ENCODE data around the gene DVL3.
A peak's percentile ranks its signal among the peaks of the same experiment; 100 is the strongest.

DVL3 gene

DNA sequence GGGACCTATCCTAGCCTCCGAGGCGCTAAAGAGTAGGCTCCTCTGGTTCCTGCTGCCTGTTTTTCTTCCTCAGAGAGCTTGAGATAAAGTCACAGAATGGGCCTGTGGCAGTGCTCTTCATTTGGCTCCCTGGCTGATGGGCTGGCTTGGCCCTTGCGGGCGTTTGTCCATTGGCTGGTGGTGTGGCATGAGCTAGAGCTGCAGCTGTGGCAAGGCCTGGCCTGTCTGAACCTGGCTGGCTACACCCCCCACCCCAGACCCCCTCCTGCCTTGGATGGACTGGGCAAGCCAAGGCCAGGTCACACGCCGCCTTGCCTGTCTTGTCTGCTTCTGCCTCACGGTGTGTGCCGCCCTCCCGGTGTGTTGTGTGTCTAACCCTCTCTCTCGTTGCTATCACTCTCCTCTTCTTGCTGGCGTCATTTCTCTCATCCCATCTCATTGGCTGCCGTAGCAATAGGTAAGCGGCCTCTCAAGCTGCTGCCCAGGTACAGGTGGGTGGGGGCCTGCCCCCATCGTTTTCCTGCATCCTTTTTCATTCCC lies 22.7 kb downstream of the DVL3 start:
- DNase-seq, result no peak

DNA sequence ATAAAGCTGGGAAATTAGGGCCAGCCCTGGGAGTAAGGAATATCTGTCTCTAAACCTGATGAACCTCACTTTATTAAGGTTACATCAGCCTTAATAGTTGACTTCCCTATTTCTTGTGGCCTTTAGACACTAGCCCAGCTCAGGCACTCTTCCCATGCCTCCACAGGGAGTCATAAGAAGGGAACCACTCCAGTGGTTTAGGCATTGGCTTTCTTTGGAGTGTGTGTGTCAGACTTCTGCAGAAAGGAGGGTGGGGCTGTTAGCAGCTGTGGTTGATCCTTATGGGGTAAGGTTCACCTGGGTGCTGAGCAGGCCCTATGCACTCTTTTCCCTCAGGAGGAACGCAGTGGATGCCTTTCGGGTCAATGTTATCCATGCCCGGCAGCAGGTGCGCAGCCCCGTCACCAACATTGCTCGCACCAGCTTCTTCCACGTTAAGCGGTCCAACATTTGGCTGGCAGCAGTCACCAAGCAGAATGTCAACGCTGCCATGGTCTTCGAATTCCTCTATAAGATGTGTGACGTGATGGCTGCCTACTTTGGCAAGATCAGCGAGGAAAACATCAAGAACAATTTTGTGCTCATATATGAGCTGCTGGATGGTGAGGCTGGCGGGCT lies 23.5 kb downstream of the DVL3 start:
- no peak for DNase-seq

DNA sequence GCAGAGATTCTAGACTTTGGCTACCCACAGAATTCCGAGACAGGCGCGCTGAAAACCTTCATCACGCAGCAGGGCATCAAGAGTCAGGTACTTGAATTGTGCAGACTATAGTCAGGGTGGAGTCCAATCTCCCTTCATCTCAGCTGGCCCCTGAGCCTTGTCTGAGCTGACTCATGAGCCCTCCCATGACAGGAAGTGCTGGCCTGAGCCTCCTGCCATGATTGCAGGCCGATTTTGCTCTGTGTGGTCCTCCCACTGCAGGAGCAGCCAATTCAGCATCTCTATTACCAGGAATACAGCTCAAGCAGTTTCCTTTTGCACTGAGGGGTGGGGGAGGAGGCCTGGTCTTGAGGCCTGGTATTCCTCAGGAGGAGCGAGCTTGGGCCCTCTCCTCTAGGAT lies 25.0 kb downstream of the DVL3 start:
- DNase-seq, result no peak

DNA sequence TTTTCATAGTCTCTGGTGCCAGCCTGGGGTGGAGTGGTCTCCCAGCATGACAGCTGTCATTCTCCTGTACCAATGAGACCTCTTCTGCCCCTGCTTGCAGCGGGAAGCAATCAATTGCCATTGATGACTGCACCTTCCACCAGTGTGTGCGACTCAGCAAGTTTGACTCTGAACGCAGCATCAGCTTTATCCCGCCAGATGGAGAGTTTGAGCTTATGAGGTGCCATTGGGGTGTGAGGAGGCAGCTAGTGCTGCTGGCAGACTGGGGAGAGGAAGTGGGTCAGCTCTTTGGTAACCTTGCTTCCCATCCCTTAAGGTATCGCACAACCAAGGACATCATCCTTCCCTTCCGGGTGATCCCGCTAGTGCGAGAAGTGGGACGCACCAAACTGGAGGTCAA lies 26.4 kb downstream of the DVL3 start:
- no peak for DNase-seq

DNA sequence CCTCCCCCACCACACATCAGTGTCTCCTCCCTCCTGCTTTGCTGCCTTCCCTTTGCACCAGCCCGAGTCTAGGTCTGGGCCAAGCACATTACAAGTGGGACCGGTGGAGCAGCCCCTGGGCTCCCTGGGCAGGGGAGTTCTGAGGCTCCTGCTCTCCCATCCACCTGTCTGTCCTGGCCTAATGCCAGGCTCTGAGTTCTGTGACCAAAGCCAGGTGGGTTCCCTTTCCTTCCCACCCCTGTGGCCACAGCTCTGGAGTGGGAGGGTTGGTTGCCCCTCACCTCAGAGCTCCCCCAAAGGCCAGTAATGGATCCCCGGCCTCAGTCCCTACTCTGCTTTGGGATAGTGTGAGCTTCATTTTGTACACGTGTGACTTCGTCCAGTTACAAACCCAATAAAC lies 28.5 kb downstream of the DVL3 start:
- no peak for DNase-seq

DNA sequence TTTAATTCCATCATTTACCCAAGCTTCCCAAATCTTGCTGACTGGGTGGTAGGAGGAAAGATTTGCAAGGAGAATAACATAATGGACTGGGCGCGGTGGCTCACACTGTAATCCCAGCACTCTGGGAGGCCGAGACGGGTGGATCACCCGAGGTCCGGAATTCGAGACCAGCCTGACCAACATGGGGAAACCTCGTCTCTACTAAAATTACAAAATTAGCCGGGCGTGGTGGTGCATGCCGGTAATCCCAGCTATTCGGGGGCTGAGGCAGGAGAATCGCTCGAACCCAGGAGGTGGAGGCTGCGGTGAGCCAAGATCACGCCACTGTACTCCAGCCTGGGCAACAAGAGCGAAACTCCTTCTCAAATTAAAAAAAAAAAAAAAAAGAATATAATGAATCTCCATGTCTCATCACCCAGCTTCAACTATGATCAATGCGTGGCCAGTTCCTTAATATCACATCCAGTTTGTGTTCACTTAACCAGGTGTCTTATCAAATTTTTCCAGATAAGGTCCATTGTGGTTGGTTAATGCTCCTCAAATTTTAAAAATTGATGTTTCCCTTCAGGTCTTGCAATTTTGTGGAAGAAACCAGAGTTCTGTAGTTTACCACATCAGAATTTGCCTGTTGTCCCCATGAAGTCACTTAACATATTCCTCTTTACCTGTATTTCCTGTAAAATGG lies 29.5 kb downstream of the DVL3 start:
- no peak for DNase-seq

DNA sequence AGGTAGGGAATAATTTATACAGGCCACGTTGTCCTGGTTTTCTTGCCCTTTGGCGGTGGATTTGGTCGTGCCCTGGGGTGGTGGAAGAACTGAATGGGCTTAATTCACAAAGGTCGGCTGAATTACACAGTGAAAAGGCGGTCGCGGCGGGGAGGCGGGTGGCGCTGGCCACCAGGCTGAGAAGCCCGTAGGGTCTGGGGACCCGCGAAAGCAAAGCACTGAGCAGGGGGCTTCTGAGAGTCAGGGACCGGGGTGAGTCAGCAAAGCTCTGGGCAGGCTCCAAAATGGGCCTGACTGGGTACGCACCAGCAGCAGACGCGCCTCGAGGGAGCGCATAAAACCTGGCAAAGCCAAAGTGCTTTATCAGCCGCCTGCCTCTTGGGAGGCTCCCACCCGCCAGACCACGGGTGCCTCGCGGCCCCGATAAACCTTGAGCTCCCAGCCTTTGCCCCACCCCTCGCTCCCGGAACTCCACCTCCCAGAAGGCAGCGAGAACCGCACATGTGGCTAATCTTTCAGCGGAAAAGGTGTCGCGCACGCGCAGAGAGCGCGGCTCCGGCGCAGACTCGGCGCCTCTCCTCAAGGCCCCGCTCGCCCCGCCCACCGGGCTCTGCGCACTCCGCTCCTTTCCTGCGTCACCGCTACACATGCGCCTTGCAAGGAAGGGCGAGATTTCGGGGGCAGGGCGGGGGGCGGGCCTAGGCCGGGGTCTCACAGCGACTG lies 30.4 kb downstream of the DVL3 start:
- DNase-seq, result peak; percentile 100

DNA sequence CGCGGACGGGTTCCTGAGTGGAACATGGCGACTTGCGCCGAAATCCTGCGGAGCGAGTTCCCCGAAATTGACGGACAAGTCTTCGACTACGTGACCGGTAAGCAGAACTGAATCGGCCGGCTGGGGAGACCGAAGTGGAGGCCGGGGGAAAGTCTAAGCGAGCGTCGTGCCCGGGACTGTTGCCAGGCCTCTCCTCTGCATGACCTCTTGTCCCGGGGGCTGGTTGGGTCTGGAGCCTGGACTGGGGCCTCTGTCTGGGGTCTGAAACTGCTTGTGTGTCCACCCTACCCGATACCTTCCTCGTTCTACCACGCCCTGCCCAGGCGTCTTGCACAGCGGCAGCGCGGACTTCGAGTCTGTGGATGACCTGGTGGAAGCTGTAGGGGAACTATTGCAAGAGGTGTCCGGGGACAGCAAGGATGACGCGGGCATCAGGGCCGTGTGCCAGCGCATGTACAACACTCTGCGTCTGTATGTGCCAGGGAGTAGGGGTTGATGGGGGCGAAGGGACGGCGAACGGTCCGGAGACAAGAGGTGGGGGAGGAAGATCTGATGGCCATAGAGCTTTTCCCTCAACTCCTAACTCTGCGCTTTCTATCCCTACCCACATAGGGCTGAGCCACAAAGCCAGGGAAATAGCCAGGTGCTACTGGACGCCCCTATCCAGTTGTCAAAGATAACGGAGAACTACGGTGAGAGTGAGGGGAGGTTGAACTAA lies 31.2 kb downstream of the DVL3 start, which contains the start of gene ABCF3:
Gene ABCF3, plus strand, starts transcription at position 16 of the 718 bp plus-strand sequence. Its CDS starts 9 bp downstream, at position 25.
- DNase-seq, result no peak

DNA sequence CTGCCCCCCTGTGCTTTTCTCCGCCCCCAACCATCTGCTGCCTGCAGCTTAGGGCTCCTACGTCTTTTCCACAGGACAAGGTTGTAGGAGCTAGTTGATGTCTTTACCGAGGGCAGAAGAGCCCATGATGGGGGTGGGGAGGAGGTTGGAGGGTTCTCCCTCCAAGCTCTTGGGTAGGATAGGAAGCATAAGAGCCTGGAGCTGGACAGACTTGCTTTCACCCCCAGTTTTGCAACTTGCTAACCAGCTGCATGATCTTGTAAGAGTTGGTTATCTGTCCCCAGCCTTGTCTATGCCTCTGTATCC lies 31.7 kb downstream of the DVL3 start:
- DNase-seq, result no peak

DNA sequence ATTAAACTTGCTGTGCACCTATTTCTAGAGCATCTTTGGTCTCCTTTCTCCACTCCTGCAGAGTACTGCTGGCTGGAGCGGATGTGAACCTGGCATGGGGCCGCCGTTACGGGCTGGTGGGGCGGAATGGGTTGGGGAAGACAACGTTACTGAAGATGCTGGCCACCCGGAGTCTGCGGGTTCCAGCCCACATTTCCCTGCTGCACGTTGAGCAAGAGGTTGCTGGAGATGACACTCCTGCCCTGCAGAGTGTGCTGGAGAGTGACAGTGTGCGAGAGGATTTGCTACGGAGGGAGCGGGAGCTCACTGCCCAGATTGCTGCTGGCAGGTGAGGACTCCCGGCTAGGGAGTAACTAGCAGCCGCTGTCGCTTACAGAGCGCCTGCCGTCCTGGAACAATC lies 32.9 kb downstream of the DVL3 start:
- DNase-seq, result no peak

DNA sequence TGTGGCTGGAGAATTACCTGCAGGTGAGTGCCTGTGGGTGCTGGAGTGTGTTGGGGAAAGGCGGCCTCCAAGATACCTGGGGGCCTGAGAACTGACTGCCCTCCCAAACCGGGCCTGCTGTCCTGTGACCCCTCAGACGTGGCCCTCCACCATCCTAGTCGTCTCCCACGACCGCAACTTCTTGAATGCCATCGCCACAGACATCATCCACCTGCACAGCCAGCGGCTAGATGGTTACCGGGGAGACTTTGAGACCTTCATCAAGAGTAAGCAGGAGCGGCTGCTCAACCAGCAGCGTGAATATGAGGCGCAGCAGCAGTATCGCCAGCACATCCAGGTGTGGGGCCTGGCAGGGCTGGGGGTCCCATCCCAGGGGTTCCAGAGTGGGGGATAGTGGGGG lies 34.2 kb downstream of the DVL3 start:
- DNase-seq, result no peak

DNA sequence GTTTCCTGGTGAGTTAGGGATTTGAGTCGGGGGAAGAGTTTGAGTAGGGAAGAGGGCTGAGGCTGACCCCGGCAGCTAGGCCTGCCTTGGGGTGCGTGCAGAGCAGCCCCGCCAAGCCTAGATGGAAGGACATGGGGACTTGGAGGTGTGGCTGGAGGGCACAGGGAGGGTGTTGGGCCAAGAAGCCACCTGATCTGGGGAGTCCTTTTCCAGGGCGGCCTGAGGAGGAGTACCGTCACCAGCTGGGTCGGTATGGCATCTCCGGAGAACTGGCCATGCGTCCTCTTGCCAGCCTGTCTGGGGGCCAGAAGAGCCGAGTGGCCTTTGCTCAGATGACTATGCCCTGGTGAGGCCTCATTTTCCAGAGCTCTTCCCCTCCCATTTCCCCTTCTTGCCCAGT lies 37.7 kb downstream of the DVL3 start:
- DNase-seq, result no peak

DNA sequence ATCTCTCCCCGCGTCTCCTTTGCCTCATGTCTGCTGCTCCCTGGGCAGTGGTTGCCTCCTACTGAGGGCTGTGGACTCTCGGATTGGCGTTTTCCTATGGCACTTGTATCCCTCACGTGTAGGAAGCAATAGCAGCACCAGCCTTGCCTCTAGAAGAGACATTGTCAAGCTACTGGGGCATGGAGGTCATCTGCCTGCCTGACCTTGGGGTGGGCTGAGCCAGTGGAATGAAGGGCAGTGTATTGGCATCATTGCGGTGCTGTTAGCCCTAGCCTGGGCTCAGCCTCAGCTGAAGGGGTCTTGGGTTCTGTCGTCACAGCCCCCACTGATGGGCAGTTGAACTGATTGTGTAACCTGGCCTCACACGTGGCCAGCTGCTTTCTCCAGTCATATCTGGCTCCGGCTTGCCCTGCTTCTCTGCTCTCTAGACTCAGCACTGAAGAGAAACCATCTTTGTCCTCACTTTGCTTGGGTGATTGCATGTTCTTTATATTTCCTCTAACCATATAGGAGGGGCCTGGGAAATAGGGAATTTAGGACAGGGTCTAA lies 38.9 kb downstream of the DVL3 start:
- no peak for DNase-seq

DNA sequence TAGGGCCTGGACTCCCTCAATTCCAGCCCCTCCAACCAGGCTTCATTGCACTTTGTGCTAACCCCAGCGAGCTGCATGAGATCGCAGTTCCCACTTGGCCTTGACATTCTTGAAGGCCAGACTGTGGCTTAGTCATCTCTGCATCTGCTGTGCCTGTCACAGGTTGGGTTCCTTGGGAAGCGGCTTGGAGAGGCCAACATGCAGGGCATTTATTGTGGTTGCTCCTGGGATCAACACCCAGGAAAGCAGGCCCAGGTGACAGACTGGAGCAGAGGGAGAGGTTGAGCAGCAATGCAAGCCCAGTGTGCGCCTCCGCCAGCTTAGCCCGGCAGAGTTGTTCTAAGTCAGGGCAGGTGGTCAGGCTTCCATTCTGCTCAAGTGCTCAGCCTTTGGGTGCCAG lies 41.4 kb downstream of the DVL3 start:
- DNase-seq, result no peak

DNA sequence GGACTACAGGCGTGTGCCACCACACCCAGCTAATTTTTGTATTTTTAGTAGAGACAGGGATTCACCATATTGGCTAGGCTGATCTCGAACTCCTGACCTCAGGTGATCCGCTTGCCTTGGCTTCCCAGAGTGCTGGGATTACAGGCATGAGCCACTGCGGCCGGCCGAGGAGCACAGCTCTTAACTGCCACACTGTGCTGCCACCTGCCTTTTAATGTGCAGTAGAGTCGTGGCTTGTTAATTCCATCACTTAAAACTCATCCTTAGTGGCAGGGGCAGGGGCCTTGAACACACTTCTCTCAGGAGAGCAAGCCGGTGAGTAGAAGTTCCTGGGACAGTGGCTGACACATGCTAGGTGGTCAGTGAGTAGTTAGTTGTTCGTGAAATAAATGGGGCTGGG lies 43.3 kb downstream of the DVL3 start:
- DNase-seq, result no peak

DNA sequence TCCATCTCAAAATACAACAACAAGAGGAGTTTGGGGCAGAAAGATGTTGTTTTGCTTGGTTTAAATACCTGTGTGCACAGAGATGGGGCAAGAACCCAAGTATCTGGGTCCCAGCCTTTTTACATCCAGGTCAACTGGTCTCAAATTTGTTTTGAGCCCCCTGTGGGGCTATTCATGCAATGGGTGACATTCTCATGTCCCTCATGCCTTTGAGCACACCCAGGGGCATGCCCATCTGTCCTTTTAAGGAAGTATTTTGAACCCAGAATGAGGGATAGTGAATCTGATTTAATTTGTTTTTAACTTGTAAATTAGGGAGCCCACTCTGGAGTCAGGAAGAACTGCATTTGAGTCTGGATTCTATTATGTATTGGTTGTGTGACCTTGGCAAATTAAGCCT lies 45.6 kb downstream of the DVL3 start:
- DNase-seq, result no peak

DNA sequence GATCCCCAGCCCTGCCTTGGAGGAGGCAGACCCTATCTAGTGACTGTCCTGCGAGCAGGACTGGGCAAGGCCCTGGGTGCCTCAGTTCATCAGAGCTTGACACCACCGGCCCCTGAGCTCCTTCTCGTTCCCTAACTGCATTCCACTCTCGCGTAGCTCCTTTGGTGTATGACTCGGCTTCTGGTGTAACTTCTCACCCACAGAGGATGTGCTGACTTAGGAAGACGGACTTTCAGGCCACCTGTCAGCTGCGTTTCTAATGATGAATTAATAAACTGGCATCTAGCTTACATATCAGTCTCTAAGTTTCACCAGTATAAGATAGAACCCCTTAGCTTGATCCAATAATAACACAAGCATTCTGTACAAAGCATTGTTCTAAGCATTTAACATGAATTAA lies 48.3 kb downstream of the DVL3 start:
- DNase-seq, result no peak

DNA sequence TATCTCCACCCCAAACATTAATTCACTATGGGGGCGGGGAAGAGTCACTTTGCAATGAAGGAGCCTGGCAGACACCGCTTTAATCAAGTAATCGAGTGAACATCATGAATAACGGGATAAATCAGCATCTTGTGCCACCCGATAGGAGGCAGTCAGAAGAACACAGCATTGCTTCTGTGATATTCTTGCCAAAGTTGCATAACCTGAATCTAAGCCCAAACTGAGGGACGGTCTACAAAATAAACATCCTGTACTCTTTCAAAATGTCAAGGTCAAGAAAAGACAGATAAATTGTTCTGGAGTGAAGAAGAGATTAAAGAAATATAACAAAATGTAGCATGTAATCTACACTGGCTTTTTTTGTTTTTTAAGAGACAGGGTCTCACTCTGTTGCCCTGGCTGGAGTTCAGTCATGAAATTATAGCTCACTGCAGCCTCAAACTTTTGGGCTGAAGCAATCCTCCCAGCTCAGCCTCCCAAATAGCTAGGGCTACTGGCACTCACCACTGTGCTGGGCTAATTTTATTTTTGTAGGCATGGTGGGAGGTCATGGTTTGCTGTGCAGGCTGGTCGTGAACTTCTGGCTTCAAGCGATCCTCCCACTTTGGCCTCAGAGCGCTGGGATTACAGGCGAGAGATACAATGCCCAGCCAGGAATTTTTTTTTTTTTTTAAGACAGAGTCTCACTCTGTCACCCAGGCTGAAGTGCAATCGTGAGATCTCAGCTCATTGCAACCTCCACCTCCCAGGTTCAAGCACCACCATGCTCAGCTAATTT lies 54.2 kb downstream of the DVL3 start:
- DNase-seq, result no peak

DNA sequence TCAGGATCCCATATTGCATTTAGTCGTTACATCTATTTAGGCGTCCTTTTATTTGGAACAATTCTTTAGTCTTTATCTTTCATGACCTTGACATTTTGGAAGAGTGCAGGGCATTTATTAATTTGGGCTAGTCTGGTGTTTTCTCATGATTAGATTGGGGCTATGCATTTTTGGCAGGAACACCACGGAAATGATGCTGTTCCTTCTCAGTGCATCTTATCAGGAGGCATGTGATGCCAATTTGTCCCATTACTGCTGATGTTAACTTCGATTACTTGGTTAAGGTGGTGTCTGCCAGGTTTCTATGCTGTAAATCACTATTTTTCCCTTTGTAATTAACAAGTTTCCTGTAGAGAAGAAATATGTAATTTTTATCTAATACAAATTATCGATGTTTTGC lies 56.1 kb downstream of the DVL3 start:
- no peak for DNase-seq

DNA sequence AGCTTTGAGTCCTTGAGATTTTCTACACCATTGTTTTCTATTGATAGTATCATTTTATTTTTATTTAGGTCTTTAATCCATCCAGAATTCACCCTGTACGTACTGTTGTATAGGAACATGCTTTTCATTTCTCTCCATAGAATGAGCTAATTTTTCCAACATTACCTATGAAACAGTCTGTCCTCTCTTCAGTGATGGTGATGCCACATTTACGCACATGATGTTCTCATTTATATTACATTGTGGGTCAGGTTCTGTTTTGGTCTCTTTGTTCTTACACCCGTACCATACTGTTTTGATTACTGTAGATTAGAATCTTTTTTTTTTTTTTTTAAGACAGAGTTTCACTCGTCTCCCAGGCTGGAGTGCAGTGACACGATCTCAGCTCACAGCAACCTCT lies 56.5 kb downstream of the DVL3 start:
- DNase-seq, result no peak

DNA sequence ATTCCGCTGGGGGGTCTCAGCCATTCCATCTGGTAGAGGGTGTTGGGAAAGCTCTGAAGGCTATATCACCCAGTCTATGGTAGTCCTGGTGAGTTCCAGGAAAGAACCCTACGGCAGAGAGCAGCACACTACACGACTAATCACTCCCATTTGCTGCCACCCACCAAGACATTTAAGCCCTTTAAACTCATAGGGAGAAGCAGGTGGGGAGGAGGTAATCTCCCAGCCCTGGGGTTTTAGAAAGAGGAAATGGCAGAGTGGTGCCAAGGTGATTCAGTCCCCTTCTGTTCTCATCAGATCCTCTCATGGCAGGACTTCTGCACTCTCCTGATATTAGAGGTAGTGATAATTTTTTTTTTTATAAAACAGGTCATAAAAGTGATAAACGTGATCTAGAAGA lies 63.6 kb downstream of the DVL3 start:
- no peak for DNase-seq

DNA sequence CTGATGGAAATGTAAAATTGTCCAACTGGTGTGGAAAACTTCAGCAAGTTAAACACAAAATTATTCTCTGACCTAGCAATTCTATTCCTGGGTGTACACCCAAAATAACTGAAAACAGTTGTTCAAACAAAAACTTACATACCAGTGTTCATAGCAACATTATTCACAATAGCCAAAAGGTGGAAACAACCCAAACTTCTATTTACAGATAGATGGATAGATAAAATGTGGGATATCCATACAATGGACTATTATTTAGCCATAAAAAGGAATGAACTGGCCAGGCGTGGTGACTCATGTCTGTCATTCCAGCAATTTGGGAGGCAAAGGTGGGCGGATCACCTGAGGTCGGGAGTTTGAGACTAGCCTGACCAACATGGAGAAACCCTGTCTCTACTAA lies 67.3 kb downstream of the DVL3 start:
- no peak for DNase-seq

Data from CD4-positive, alpha-beta T cell treated with Interferon gamma for 1 hour (primary cell).